Glomerular visceral epithelial cell (primary cell): ENCODE measurements around the gene C1orf21.
"Not testable (repeated sequence)": the region's sequence is repeated elsewhere in the genome, so short reads cannot be mapped to it uniquely, and the experiment has no call there.

Source experiments
- DNase-seq: peaks from one replicate; pipeline ENCODE4 v3.0.0-alpha.2; 2016; ENCODE audit errors: extremely low spot score

Gene C1orf21

DNA sequence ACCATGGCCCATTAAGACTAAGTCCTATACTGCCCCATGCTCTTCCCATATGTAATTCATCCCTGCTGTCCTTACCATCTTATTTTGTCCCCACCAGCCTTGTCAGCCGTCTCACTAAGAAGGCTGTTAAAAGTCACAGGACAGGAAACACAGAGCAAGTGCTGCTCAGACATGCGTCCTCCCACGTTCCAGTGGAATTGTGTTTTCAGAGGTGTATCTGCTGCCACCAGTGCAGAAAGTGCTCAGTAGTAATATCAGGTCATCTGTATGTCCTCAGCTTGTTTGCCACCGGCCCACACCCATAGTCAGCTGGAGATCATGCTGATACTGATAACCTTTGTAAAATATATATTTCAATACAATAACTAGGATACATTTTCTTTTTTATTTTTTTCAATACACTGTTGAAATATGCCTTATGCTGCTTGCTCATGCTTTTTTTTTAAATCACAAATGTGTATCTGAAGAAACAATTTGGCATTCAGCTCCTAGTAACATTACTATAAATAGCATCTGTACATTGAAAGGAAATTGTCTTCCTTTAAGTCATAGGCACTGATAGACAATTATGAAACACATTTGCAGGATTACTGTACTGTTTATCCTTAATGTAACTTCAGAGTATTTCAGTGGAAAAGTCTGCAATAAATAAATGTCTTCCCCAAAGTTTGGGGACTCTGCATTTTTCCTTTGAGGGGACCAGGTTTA is 211.0 kb downstream of the C1orf21 start:
- no peak for DNase-seq

GRCh38 chr1:184598403-184599193 is 211.8 kb downstream of the C1orf21 start:
- DNase-seq = no peak

DNA sequence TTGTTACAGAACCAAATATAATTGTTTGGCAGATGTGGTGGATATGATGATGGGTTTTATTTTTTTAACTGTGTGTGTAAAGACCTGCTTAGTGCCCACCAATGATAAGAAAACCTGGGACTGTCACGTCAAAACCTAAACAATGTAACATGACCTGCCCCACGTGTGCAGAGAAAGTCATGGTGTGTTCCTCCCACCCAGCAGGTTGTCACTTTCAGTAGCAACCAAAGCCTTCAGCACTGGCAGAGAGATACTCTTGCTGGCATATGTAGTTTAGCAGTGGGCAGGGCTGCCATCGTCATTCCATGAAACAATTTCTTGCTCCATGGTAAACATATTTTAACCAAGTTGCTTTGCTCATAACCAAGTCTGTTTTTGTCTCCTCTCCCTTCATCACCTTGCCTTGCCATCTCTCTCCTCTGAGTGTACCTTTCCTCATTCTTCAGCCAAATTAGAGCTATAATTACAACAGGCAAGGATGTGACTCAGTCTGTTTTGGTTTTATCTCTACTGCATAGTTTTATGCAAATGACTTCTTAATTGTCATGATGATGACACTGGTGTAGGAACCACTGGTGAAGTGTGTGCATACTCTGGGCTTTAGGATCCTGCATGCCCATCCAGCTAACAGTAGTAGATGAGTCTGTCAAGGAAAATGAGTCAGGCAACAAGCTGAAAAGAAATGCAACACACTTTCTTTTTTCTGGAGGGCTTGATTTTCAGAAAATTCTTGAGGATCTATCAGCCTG is 217.5 kb downstream of the C1orf21 start:
- DNase-seq = no peak

GRCh38 chr1:184605941-184606340 is 219.1 kb downstream of the C1orf21 start:
- DNase-seq = no peak

DNA sequence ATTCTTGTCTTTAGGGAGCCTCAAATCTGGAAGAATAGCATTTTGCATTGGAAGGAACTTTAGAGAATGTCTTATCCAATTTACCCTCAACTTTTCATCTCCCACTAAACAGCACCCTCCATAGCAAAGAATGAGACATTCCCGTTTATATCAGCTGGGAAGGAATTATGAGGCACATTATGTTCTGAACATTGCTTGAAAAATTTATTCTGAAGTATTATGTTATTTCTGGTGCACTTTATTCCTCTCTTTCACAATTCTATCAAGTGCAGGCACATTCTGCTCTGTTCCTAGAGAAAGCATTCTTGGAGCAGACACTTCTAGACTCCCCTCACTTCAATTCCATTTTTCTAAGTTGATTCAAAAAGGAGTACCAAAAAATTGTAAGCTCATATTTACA is 220.0 kb downstream of the C1orf21 start:
- DNase-seq = no peak

- DNase-seq = no peak
These were observed 221.8 kb downstream of the C1orf21 start for GRCh38 chr1:184608581-184608980.

GRCh38 chr1:184608990-184609389 is 222.2 kb downstream of the C1orf21 start:
- no peak for DNase-seq

DNA sequence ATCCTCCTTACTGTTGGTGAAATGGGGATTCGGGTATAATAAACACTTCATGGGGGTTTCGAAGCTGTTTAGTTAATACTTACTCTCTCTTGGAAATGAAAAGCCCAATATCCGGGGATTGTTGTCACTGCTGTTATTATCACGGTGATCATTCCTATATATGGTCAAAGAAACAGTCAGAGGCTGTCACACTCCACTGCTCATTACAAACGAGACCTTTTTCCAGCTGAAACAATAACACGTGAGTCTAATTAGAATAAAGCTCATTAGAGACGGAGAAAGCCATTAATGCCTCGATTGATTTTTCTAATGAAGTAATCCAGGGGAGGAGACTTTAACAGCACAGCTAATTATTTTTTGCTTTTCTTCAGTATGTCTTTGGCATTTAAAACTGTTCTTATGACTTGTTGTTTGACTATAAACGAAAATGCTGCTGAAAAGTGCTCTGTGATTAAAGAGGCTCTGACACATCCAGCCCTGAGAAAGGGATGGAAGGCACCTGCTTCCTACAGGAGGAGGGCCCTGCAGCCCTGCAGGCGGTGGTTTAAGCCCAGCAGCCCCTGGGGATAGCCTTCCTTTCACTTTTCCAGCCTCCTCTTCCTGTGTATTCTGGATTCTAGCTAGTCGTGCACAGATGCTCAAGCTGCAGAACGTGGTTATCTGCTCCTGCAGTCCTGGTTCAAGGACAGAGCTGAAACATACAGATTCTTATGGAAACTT is 224.2 kb downstream of the C1orf21 start:
- DNase-seq = peak; percentile 24

GRCh38 chr1:184612229-184612628 is 225.4 kb downstream of the C1orf21 start:
- DNase-seq = not testable (repeated sequence)

DNA sequence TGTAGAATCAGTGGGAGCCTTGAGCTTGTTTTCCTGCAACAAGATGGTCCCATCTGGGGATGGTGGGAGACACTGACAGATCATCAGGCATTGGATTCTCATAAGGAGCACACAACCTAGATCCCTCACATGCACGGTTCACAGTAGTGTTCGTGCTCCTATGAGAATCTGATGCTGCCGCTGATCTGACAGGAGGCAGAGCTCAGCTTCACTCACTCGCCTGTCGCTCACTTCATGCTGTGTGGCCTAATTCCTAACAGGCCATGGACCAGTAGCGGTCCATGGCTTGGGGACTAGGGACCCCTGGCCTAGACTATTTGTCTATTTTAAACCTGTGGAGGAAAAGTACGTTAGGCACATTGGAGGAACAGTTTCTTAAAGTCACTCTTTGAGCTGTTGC is 227.8 kb downstream of the C1orf21 start:
- no peak for DNase-seq

DNA sequence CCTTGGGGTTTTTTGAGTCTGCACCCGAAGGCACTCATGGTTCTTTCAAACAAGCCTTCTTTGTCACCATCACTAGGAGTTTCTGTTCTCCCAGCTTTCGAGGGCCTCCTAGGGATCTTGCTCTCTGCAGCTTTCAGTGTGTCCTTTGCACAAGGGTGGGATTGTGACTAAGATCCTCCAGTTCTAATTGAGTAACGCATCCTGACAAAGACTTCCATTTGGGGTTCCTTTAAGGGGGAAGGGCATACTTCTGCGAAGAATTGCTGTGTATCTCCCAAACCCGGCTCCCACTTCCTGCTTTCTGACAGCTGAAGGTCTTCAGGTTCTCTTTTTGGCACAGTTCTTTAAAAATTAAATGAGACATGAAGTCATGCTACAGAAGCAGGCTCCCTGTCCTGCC is 228.5 kb downstream of the C1orf21 start:
- no peak for DNase-seq

GRCh38 chr1:184616504-184616903 is 229.7 kb downstream of the C1orf21 start:
- no peak for DNase-seq

- no peak for DNase-seq
These were observed 230.7 kb downstream of the C1orf21 start for GRCh38 chr1:184617433-184618029.

GRCh38 chr1:184618851-184619250 is 232.0 kb downstream of the C1orf21 start:
- DNase-seq = no peak

DNA sequence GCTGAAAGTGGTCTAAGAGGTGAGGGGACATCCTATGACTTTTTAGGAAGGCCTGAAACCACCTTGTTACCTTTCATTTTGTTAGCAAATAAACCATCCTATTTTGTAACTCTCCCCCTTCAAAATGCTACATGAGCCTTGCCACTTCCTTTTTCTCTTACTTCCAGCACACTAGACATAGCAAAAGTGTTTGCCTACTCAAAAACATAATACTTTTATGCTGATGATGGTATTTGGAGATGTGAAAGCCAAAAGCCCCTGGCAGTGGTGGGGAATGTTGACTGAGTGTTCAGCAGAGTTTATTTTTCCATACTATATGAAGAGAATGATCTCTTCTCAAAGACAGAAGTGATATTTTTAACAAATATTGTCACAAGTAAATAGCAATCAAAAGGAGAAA is 233.6 kb downstream of the C1orf21 start:
- no peak for DNase-seq

DNA sequence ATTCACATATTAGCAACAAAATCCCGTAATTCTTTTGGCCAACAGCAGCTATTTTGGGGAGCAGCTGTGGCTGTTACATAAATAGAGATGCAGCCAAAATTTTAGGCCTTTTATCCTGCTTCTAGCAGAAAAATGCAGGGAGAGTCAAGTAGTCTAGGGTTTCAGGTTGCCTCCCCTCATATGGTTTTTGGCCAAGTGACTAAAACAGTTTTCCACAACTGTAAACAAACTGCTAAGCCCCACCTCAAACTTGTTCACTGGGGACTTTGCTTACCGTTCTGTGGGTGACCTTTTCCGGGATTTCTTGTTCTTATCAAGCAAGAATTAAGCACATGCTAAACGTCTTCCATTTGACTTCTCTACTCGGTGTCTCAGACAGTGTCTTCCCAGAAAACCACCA is 234.4 kb downstream of the C1orf21 start:
- no peak for DNase-seq

GRCh38 chr1:184622136-184622823 is 235.5 kb downstream of the C1orf21 start:
- no peak for DNase-seq

GRCh38 chr1:184623404-184623803 is 236.6 kb downstream of the C1orf21 start:
- DNase-seq = no peak

DNA sequence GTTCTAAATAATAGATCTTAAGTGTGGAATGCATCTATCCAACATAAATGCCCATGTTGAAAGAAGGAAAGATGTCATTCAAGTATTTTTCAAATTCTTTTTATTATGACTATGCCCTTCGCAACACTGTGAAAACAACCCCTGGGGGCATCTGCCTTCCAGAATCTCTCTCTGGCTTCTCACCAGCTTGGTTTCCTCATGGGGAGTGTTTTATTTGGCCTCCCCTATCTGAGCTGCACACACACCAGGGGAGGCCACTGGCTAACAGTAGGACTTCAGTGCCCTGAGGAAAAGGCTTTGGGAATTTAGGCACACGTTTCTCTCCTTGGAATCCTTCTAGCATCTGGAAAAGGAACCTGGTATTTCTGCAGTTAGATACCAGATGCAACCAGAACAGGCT is 237.2 kb downstream of the C1orf21 start:
- DNase-seq = no peak

GRCh38 chr1:184624626-184625025 is 237.8 kb downstream of the C1orf21 start:
- no peak for DNase-seq

- DNase-seq = no peak
These were observed 238.4 kb downstream of the C1orf21 start for GRCh38 chr1:184625271-184625670.
